GM12891 (cell line): ENCODE data around the gene ADSL.

Experiments used
- POLR2A ChIP-seq: IDR thresholded peaks from 2 replicates; pipeline ENCODE4 v1.6.1; 2011; ENCODE audit warnings: low read depth, low read length, control low read depth
- POLR2AphosphoS5 ChIP-seq: IDR thresholded peaks from 2 replicates; pipeline ENCODE4 v1.6.1; 2011; ENCODE audit warnings: low read depth, low read length, control low read depth

- TF ChIP-seq POLR2A (no peak), POLR2AphosphoS5 (no peak)
Measured at GRCh38 chr22:40313007-40313406, 33.3 kb upstream of the ADSL start.
